HG03103 (cell line): ENCODE data around the gene SFTPD.

Source experiments
- ATAC-seq: cut with Tn5 transposase; IDR thresholded peaks from one replicate; pipeline ENCODE4 v1.9.1; 2021; ENCODE audit warnings: low read depth; ENCODE audit not compliant: unreplicated experiment

SFTPD gene

GRCh38 chr10:79946271-79947082 lies 2.4 kb downstream of the SFTPD start:
- no peak for ATAC-seq

DNA sequence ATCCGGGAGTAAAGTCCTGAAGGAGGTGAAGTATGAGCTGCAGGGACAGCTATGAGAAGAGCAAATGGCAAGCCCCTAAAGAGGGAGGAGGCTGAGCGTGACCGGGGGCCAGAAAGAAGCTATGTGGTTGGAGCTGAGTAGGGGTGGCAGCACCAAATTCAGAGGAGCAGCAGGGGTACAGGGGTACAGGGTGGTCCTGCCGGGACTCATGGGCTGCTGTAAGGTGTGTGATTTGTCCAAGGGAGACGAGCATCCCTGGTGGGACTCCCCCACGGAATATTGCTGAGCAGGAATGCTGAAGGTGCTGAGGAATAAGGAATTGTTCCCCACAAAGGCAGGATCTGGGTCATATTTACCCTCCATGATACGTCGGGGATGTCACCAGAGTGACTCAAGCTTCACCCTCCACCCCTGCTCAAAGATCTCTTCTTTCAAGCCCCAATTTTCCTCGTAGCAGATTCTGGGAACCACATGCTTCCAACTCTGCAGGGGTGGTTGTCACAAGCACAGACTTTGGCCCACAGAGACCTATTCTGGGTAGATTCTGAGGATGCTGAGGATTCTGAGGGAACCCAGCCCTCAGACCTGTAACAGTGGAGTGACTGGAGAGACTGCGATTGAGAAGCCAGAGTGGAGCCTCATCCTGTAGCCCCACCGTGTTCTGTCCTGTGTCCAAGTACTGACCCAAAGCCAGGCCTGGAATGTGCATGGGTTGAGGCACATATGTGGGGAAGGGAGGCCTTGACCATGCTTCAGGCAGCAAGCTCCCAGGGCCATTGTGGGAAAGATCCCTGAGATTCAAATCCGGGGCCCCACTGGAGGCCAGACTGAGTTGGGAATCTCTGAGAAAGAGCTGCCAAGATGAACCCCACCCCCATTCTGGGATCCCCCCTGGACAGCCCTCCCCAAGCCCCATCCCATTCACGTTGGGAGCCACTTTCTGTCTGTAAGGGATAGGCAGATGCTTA lies 4.2 kb downstream of the SFTPD start:
- no peak for ATAC-seq

- ATAC-seq = no peak
These were observed 5.0 kb downstream of the SFTPD start for GRCh38 chr10:79943871-79944270.

DNA sequence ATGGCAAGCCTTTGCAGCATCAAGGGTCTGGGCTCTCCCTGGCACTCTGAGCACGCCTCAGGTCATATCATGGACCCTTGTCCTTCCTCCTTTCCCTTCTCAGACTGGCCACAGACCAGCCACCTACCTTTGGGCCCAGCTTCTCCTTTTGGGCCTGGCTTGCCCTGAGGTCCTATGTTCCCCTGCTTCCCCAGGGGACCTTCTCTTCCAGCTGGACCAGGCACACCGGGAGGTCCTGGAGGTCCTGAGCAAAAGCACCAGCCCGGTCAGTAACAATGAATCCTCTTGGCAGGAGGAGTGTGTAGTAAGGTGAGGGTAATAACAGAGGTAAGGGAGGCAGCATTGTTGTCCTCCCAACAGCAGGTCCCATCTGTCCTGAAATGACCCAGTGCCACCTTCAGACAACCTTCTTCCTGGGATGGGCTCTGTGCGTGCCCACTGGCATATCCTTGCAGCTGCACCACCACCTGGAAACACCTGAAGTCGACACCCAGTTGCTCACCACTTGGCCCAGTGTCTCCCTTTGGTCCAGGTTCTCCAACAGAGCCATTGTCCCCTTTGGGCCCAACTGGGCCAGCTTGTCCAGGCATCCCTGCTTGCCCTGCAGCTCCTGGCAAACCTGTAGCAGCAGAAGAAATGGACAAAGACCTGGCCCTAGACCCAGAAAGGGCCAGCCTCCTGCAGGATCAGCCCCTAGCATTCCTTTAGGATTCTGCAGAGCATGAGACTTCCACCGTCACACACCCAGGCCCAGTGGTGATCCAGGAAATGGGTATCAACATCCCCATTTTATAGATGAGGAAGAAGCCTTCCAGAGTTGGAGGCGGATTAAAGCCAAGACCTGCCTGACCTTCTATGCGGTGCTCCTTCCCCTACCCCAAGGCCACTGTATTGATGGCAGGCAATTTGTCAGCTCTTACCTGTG lies 6.4 kb downstream of the SFTPD start:
- no peak for ATAC-seq

DNA sequence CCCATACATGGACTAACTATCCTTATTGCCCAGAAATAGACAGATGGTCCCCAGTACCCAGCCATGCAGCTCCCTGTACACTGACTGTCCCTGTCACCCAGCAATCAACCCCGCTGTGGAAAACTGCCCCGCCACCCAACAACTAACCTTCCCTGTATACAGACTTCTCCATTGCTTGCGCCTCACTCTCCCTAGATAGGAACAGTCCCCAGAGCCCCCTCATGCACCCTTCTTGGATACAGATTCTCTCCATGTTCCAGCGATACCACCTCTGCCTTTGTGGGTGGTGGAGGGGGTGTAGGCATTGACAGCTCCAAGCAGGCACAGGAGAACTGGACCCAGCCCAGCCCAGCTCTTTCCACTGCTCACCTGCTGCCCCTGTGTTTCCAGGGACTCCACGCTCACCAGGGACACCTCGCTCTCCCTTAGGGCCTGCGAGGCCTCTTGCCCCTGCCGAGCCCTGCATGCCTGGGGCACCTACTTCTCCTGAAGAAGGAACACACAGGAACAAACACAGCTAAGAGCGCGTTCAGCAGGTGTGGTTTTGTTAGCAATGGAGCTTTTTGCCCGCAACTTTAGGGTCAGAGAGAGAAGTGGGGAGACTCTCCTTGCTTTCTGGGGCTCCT lies 7.2 kb downstream of the SFTPD start:
- no peak for ATAC-seq

GRCh38 chr10:79941146-79941545 lies 7.8 kb downstream of the SFTPD start:
- no peak for ATAC-seq

- no peak for ATAC-seq
These were observed 8.5 kb downstream of the SFTPD start for GRCh38 chr10:79940431-79940830.

DNA sequence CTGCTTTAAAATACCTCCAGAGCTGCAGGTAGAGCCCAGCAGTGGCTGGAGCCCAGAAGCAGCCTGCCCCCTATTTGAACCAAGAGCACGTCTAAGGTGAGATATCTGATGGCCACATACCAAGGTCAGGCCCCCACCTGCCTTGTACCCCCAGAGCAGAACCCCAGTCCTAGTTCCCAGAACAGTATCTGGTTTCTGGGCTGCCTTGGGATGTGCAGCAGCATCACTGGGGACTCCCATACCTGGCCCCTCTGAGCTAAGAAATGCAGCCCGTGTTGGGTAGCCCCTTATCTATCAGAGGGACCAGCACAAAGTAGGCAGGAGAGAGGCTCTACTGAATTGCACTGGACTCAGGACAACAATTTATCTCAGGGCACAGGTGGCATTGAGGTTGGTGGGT lies 8.9 kb downstream of the SFTPD start:
- no peak for ATAC-seq

DNA sequence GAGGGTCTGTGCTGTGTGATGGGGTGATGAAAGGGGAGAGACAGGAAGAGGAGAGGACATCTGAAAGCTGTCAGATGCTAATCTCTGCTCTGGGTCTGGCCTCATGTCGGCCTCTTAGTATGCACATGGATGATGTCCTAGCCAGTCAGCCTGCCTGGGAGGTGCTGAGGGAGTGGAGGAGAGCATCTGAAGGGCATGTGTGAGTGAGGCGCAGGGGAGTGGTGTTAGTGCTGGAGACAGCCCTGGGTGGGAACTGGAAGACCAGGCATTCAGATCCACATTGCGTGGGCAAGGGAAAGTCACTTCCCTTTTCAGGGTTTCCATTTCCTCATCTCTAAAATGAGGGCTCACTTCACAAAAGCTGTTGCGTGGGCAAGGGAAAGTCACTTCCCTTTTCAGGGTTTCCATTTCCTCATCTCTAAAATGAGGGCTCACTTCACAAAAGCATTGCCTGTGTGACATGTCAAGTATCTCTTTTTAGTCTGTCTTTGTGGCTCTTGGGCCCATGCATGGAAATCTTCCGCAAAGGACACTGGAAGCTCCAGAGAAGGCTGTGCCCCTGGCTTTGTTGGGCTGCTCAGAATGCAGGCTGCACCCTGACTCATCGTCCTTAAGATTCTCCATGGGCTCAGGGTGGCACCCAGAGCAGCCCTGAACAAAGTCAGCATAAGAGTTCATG lies 10.0 kb downstream of the SFTPD start:
- peak; percentile 62 for ATAC-seq

DNA sequence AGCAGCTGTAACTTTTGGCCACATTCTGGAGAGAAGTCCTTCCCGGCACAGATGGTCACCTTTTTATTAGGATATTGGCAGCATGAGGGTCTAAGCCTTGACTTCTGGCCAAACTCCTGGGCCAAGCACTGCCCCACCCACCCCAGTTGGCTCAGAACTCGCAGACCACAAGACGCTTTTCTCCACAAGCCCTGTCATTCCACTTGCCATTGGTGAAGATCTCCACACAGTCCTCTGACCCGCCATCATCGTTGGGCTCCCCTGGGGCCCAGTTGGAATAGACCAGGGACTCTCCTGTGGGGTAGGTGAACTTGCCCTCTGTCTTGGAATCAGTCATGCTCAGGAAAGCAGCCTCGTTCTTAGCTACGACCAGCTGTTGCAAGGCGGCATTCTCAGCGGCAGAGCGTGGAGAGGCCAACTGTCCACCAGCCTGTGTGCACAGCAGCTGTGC lies 11.2 kb downstream of the SFTPD start:
- ATAC-seq = no peak

- no peak for ATAC-seq
These were observed 12.0 kb downstream of the SFTPD start for GRCh38 chr10:79936625-79937615.

DNA sequence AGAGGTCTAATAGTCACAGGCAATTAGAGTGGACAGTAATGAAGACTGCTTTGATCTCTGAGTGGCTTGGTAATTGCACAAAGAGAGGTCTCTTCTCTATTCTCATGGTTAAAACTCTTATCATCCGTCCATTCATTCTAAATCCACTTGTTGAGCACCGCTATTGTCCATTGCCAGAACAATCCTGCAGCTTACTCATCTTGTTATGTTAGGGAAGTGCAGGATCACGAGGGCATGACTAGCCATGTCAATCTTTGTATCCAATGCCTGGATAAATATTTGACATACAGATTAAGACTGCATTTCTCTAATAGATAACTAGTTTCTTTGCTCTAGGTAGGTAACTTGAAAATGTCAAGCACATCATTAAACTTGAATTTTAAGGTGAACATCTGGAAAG lies 14.9 kb downstream of the SFTPD start:
- no peak for ATAC-seq

DNA sequence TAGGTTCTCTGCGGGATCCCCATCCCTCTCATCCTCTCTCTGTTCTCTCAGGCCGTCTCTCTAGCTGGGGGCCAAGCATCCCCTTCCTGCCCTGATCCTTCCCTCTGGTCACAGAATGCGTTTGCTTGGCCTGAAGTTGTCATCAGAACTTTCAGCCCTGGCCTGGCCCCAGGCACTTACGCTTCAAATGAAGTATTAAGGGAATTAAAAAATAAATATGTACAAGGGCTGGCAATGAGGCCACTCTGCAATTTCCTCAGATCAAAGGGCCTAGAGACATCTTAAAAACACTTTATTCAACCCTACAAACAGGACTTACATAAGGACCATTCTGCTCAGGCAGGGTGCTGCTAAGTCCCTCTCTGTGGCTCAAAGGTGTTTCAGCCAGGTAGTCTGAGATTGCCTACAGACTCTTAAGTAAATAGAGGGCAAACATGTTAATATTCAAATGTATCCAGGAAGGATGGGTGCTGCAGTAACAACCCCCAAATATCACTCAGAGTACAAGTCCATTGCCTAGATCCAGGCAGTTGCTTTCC lies 16.0 kb downstream of the SFTPD start:
- ATAC-seq = no peak

- no peak for ATAC-seq
These were observed 16.6 kb downstream of the SFTPD start for GRCh38 chr10:79932307-79932706.

- no peak for ATAC-seq
These were observed 18.2 kb downstream of the SFTPD start for GRCh38 chr10:79930751-79931150.

- ATAC-seq = no peak
These were observed 18.6 kb downstream of the SFTPD start for GRCh38 chr10:79930267-79930666.

GRCh38 chr10:79929409-79929904 lies 19.4 kb downstream of the SFTPD start:
- ATAC-seq = peak; percentile 90
